Myocyte (in vitro differentiated cells): ENCODE data around the gene MUC4. TPM values are rescaled to one million over a fixed set of nuclear protein-coding genes. Genes with fewer than 3 reads are reported as not detected.
"Not testable (repeated sequence)": the region's sequence is repeated elsewhere in the genome, so short reads cannot be mapped to it uniquely, and the experiment has no call there.

Experiments
- DNase-seq: peaks from one replicate; pipeline ENCODE4 v3.0.0-alpha.2; 2012; ENCODE audit warnings: low read depth
- total RNA-seq: library from RNA; depleted of rRNA; stranded (reverse); fragments of >200 nt; gene quantifications from 2 replicates; pipeline ENCODE4 v1.2.3, GENCODE V29; 2014

MUC4 gene
- total RNA-seq, 1 donor from 2014 or later = not detected

DNA sequence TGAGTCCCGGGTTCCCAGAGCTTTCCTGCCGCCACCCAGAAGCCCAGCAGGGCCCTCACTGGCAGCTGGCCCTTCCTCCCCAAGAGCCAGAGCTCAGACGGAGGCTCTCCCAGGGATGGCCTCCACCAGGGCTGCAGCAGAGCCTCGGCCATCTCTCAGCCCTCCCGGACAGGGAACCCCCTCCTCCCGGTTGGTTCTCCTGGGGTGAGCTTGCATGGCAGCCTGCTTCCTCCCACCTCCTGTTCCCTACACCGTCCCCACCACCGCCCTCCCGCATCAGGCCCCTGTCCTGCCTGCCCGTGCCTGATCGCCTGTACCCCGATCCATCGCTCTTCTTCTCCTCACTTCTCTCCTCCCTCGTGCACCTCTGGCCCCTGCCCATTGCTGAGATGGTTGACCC, 24.1 kb upstream of the MUC4 start:
- no peak for DNase-seq

DNA sequence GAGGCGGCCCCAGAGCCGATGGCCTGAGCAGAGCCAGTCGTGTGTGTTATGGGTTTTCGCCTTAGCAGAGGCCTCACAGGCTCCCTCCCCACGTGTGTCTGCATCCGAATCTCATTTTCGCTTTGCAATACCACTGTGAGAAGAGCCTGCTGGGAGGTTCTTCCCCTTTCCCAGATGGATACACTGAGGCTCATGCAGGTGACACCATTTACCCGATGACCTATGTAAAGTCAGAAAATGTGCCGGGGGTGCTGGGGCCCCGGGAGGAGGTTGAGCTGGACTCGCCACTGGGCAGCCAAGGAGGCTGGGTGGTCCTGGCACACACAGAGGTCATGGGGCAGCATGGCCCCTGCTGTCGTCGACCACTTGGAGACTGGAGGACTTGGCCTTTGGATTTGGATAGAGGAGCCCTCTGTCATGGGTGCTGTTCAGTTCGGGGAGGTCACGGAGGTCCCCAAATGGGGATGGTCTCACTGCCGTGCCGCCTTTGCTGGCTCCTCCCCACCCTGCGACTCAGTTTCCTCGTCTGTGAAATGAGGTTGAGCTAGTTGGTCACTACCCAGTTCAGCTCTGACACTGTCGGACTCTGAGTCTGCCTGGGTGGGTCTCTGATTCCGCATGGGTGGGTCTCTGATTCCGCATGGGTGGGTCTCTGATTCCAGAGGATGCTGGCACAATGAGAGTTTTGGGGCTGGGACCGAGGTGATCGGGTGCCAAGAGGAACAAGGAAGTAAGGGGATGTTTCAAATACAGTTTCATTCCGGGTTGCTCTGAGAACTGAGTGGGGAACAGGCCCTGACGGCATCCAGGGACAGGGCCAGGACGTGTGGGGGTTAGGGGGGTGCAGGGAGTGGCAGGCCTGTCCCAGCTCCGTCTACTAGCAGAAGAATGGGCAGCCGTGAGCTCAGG, 23.2 kb upstream of the MUC4 start:
- no peak for DNase-seq

- no peak for DNase-seq
These were observed 18.1 kb upstream of the MUC4 start for GRCh38 chr3:195829897-195830254.

DNA sequence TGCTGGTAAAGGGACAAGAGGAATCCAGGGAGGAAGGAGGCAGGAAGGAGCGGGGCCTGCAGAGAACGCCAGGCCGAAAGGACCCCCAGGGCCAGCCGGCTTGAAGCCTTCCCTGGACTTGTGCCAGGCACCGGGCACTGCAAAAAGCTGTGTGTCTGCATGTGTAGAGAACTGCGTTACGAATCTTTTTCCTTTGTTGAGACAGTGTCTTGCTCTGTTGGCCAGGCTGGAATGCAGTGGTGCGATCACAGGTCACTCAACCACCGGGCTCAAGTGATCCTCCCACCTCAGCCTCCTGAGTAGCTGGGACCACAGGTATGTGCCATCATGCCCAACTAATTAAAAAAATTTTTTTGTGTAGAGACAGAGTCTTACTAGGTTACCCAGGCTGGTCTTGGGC, 17.0 kb upstream of the MUC4 start:
- no peak for DNase-seq

- DNase-seq = no peak
These were observed 14.4 kb upstream of the MUC4 start for GRCh38 chr3:195825857-195826804.

- DNase-seq = no peak
These were observed 13.5 kb upstream of the MUC4 start for GRCh38 chr3:195825191-195825588.

DNA sequence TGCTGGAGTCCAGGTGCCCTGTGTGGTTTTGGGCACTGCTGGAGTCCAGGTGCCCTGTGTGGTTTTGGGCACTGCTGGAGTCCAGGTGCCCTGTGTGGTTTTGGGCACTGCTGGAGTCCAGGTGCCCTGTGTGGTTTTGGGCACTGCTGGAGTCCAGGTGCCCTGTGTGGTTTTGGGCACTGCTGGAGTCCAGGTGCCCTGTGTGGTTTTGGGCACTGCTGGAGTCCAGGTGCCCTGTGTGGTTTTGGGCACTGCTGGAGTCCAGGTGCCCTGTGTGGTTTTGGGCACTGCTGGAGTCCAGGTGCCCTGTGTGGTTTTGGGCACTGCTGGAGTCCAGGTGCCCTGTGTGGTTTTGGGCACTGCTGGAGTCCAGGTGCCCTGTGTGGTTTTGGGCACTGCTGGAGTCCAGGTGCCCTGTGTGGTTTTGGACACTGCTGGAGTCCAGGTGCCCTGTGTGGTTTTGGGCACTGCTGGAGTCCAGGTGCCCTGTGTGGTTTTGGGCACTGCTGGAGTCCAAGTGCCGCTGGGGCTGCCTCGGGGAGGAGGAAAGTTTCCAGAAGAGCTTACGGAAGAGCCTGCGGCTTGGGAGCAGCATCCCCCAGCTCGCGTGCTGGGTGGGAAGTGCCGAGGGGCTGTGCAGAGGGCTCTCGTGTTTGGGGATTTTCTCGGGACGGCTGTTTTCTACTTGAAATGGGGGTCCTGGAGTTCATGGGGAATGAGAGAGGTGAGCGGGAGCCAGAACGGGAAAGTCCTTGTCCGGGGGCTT, 12.9 kb upstream of the MUC4 start:
- not testable (repeated sequence) for DNase-seq

GRCh38 chr3:195823999-195824398, 12.3 kb upstream of the MUC4 start:
- DNase-seq = no peak

- no peak for DNase-seq
These were observed 11.6 kb upstream of the MUC4 start for GRCh38 chr3:195823280-195823679.

GRCh38 chr3:195822131-195822696, 10.5 kb upstream of the MUC4 start:
- DNase-seq = no peak

- no peak for DNase-seq
These were observed 9.8 kb upstream of the MUC4 start for GRCh38 chr3:195821403-195822130.

GRCh38 chr3:195820901-195821300, 9.2 kb upstream of the MUC4 start:
- no peak for DNase-seq

GRCh38 chr3:195820186-195820585, 8.5 kb upstream of the MUC4 start:
- no peak for DNase-seq

- DNase-seq = no peak
These were observed 6.6 kb upstream of the MUC4 start for GRCh38 chr3:195818301-195818700.

GRCh38 chr3:195817578-195818135, 5.9 kb upstream of the MUC4 start:
- no peak for DNase-seq

DNA sequence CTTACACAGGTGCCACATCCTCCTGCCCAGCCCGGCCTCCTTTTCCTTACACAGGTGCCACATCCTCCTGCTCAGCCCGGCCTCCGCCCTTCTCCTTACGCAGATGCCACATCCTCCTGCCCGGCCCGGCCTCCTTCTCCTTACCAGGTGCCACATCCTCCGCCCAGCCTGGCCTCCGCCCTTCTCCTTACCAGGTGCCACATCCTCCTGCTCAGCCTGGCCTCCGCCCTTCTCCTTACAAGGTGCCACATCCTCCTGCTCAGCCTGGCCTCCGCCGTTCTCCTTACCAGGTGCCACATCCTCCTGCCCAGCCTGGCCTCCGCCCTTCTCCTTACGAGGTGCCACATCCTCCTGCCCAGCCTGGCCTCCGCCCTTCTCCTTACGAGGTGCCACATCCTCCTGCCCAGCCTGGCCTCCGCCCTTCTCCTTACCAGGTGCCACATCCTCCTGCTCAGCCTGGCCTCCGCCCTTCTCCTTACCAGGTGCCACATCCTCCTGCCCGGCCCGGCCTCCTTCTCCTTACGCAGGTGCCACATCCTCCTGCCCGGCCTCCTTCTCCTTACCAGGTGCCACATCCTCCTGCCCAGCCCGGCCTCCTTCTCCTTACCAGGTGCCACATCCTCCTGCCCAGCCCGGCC, 4.7 kb upstream of the MUC4 start:
- DNase-seq = not testable (repeated sequence)

- DNase-seq = peak; percentile 12
These were observed 3.5 kb upstream of the MUC4 start for GRCh38 chr3:195815169-195815771.

DNA sequence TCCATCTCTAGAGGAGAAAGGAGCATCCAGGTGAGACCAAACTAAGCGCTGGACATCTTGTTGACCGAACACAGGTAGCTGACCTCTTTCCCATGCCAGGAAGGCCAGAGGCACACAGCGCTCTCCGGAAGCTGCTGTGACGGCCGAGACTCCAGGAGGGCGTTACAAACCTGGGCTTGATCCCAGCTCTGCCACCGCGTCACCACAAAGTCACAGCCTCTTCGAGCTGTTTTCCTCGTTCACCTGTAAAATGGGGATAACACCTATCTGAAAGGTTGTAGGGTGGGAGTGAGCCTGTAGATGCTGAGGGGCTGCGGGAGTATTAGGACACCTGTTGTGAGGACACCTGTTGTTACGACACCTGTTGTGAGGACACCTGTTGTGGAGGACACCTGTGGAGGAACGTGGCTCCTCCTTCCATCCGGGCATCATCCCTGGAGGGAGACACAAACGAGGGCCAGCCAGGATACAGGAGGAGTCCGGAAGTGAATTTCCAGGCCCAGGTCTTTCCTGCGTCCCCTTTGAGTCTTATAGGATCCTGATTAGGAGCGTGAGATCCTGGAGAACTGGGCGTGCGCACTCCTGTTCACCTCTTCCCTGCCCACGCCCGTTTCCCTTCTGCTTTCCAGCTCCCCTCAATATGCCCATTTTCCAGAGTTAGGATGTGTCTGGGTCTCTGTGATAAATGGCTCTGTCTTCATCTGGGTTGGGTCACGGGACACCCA, 2.3 kb upstream of the MUC4 start:
- DNase-seq = no peak
